CD4-positive, CD25-positive, alpha-beta regulatory T cell (primary cell): ENCODE results near the gene LLGL1. TPM values are rescaled to one million over a fixed set of nuclear protein-coding genes. Genes with fewer than 3 reads are reported as not detected.

Experiments
- ATAC-seq, 2 donors: fragments of 150-1000 bp; cut with Tn5 transposase; one replicate each; pipeline ENCODE4 v1.10.0; 2021; ENCODE audit warnings: low read depth in 2 of 2, moderate number of reproducible peaks in 2 of 2, moderate library complexity in 1 of 2
- DNase-seq, 3 donors: peaks; one replicate each; pipeline versions ENCODE4 v3.0.0 to v3.0.0-alpha.2; 2012 to 2022; ENCODE audit warnings: mixed read lengths in 1 of 3
- H3K27ac ChIP-seq: one replicate; pipeline ENCODE4 v1.7.0; 2013; ENCODE audit warnings: mild to moderate bottlenecking, low read length; ENCODE audit not compliant: insufficient read depth, poor library complexity, severe bottlenecking
- H3K27me3 ChIP-seq: one replicate; pipeline ENCODE4 v1.7.0; 2013; ENCODE audit warnings: low read length; ENCODE audit not compliant: control insufficient read depth, insufficient read depth
- H3K36me3 ChIP-seq: one replicate; pipeline ENCODE4 v1.7.0; 2013; ENCODE audit warnings: mild to moderate bottlenecking, low read length, moderate library complexity; ENCODE audit not compliant: control insufficient read depth, insufficient read depth
- H3K4me1 ChIP-seq: 2 replicates; pipeline ENCODE4 v1.7.0; 2013; ENCODE audit warnings: mild to moderate bottlenecking, low read length; ENCODE audit not compliant: insufficient read depth, control insufficient read depth, poor library complexity, severe bottlenecking
- H3K4me3 ChIP-seq: one replicate; pipeline ENCODE4 v1.7.0; 2013; ENCODE audit warnings: low read depth, mild to moderate bottlenecking, low read length, moderate library complexity
- H3K9me3 ChIP-seq, 2 experiments: 1 replicate in 1 of 2; 2 replicates in 1 of 2; pipeline ENCODE4 v1.7.0; 2013; ENCODE audit warnings: low read length in 2 of 2, mild to moderate bottlenecking in 1 of 2, moderate library complexity in 1 of 2; ENCODE audit not compliant: control insufficient read depth in 2 of 2
- H3K27ac Mint-ChIP-seq, 3 donors: one replicate each; pipeline ENCODE4 v1.8.0; 2020 to 2022; ENCODE audit warnings: mild to moderate bottlenecking in 3 of 3, mixed read lengths in 3 of 3, moderate library complexity in 2 of 3
- H3K27me3 Mint-ChIP-seq: one replicate; pipeline ENCODE4 v1.8.0; 2022; ENCODE audit warnings: mild to moderate bottlenecking, mixed read lengths
- H3K36me3 Mint-ChIP-seq: one replicate; pipeline ENCODE4 v1.8.0; 2020; ENCODE audit warnings: mixed read lengths
- H3K4me1 Mint-ChIP-seq, 4 donors: one replicate each; pipeline ENCODE4 v1.8.0; 2020 to 2022; ENCODE audit warnings: mixed read lengths in 4 of 4, mild to moderate bottlenecking in 1 of 4
- H3K4me3 Mint-ChIP-seq, 4 donors: one replicate each; pipeline ENCODE4 v1.8.0; 2020 to 2022; ENCODE audit warnings: mild to moderate bottlenecking in 4 of 4, mixed read lengths in 4 of 4, moderate library complexity in 3 of 4
- H3K9me3 Mint-ChIP-seq, 7 donors: one replicate each; pipeline ENCODE4 v1.8.0; 2020 to 2022; ENCODE audit warnings: mixed read lengths in 7 of 7, mild to moderate bottlenecking in 3 of 7, moderate library complexity in 2 of 7
- polyA plus RNA-seq, 4 donors: library from polyadenylated mRNA; unstranded; fragments of 300-500 nt; fragmentation: Illumina TruSeq; gene quantifications; one replicate each; pipeline ENCODE4 v1.2.3, GENCODE V29; 2021
- total RNA-seq: library from RNA; stranded (reverse); gene quantifications from one replicate; pipeline ENCODE4 v1.2.3, GENCODE V29; 2022

LLGL1 gene
- total and polyA plus RNA-seq, 5 donors from 2014 or later: 1.0 to 16.6 (median 2.0) TPM

DNA sequence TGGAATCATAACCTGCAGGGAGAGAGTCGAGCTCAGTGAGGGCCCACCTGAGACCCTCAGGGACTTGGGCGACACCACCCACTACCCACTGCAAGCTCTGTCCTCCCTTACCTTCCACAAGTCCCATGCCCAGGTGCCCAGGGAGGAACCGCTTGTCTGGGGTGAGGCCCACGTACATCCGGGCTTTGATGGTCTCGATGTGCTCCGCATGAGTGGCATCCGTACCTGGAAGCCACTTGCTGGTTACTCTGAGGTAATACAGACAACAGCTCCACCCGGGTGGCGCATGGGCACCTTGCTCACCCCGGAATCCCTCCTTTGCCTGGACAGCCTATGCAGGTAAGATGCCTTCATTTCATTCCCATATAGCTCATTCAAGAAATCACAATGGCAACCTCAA is 59.9 kb downstream of the LLGL1 start:
- H3K4me3 ChIP-seq: no peak overlapping the region
- peaks cover 73% of the 10 kb centered on the region for H3K36me3 ChIP-seq
- Mint-ChIP-seq H3K9me3 (no peaks in the 10 kb centered on the region), H3K27ac (peak overlapping the region in 1 of 3 donors; percentile 20), H3K36me3 (peaks cover 43% of the 10 kb centered on the region), H3K27me3 (no peaks in the 10 kb centered on the region), H3K4me3 (no peak overlapping the region), H3K4me1 (peaks cover 0 to 2% (median 0%) of the 10 kb centered on the region in 4 donors)
- DNase-seq (no peak), ATAC-seq (no peak)
- no peaks in the 10 kb centered on the region for H3K9me3 ChIP-seq
- no peak overlapping the region for H3K27ac ChIP-seq
- H3K4me1 ChIP-seq: no peaks in the 10 kb centered on the region
- H3K27me3 ChIP-seq: no peaks in the 10 kb centered on the region

DNA sequence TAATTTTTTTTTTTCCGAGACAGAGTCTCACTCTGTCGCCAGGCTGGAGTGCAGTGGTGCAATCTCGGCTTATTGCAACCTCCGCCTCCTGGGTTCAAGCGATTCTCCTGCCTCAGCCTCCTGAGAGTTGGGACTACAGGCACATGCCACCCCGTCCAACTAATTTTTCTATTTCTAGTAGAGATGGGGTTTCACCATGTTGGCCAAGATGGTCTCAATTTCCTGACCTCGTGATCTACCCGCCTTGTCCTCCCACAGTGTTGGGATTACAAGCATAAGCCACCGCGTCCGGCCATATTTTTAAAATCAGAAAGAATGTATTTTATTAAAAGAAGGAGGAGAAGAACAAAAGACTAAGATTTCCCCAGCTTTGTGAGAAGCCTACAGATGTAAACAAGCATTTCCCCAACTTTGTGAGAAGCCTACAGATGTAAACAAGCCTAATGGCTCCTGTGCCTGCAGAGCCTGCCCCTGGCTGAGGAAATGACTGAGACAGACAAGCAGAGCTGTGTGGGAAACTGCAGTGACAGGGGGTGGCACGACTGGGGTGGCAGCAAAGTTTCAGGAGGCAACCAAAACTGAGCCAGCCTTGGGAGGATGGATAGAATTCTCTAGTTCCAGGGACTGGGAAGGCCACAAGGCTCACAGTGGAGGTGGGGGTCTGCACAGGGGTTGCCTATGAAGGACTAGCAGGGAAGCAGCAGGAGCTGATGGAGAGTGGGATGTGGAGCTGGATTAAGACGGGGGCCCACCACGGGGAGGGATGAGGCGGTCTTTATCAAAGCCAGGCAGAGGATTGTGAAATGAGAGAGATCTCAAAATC is 66.5 kb downstream of the LLGL1 start:
- ATAC-seq (no peak), DNase-seq (no peak)
- H3K4me1 ChIP-seq: no peaks in the 10 kb centered on the region
- no peaks in the 10 kb centered on the region for H3K9me3 ChIP-seq
- Mint-ChIP-seq H3K9me3 (no peaks in the 10 kb centered on the region), H3K4me1 (peaks cover 0 to 2% (median 0%) of the 10 kb centered on the region in 4 donors), H3K36me3 (peaks cover 22% of the 10 kb centered on the region), H3K4me3 (no peak overlapping the region), H3K27me3 (no peaks in the 10 kb centered on the region), H3K27ac (peak overlapping the region in 1 of 3 donors; percentile 5)
- no peaks in the 10 kb centered on the region for H3K27me3 ChIP-seq
- no peak overlapping the region for H3K27ac ChIP-seq
- H3K4me3 ChIP-seq: no peak overlapping the region
- peaks cover 55% of the 10 kb centered on the region for H3K36me3 ChIP-seq

Other genes starting within 250 kb of the LLGL1 start
- gene ATPAF2, start 186.5 kb upstream of the LLGL1 start, total RNA-seq: 25.1 TPM
- 10 to 100 TPM; 10.9 to 16.4 (median 13.0) TPM for gene ATPAF2, start 186.5 kb upstream of the LLGL1 start, polyA plus RNA-seq
- gene GID4, start 186.2 kb upstream of the LLGL1 start, total RNA-seq: 7.3 TPM
- gene GID4, start 186.2 kb upstream of the LLGL1 start, polyA plus RNA-seq: 1 to 10 TPM; 5.1 to 7.0 (median 5.2) TPM
- 54.5 TPM for gene DRG2, start 137.7 kb upstream of the LLGL1 start, total RNA-seq
- gene DRG2, start 137.7 kb upstream of the LLGL1 start, polyA plus RNA-seq: 10 to 100 TPM; 36.4 to 45.3 (median 41.4) TPM
- 0.81 TPM for gene MYO15A, start 116.9 kb upstream of the LLGL1 start, total RNA-seq
- under 1 TPM in 3 of 4 donors, not detected in 1; 0.19 to 0.35 (median 0.25) TPM for gene MYO15A, start 116.9 kb upstream of the LLGL1 start, polyA plus RNA-seq
- gene ALKBH5, start 41.8 kb upstream of the LLGL1 start, total RNA-seq: 118 TPM
- 100 to 1,000 TPM; 102 to 123 (median 115) TPM for gene ALKBH5, start 41.8 kb upstream of the LLGL1 start, polyA plus RNA-seq
- 344 TPM for gene FLII, start 33.1 kb downstream of the LLGL1 start, total RNA-seq
- 100 to 1,000 TPM; 123 to 154 (median 127) TPM for gene FLII, start 33.1 kb downstream of the LLGL1 start, polyA plus RNA-seq
- 12.1 TPM for gene MIEF2, start 35.0 kb downstream of the LLGL1 start, total RNA-seq
- 10 to 100 TPM; 11.7 to 19.9 (median 15.2) TPM for gene MIEF2, start 35.0 kb downstream of the LLGL1 start, polyA plus RNA-seq
- 50.4 TPM for gene TOP3A, start 89.4 kb downstream of the LLGL1 start, total RNA-seq
- 10 to 100 TPM; 17.0 to 19.7 (median 18.4) TPM for gene TOP3A, start 89.4 kb downstream of the LLGL1 start, polyA plus RNA-seq
- 48.3 TPM for gene SMCR8, start 89.7 kb downstream of the LLGL1 start, total RNA-seq
- 1 to 10 TPM; 3.5 to 6.3 (median 5.2) TPM for gene SMCR8, start 89.7 kb downstream of the LLGL1 start, polyA plus RNA-seq
- 19.0 TPM for gene SHMT1, start 137.9 kb downstream of the LLGL1 start, total RNA-seq
- gene SHMT1, start 137.9 kb downstream of the LLGL1 start, polyA plus RNA-seq: 10 to 100 TPM; 31.5 to 44.7 (median 35.9) TPM
- gene EVPLL, start 152.1 kb downstream of the LLGL1 start, total RNA-seq: not detected
- under 1 TPM in 1 of 4 donors, not detected in 3; 0.25 TPM for gene EVPLL, start 152.1 kb downstream of the LLGL1 start, polyA plus RNA-seq